DMS79 (cell line): ENCODE results near the gene STRBP.
"Not testable (repeated sequence)": the region's sequence is repeated elsewhere in the genome, so short reads cannot be mapped to it uniquely, and the experiment has no call there.

ENCODE experiments used
- DNase-seq: peaks from one replicate; lab custom pipeline; 2025; lab: John Stamatoyannopoulos, UW

STRBP gene

GRCh38 chr9:123191680-123192079, 76.7 kb downstream of the STRBP start:
- no peak for DNase-seq

- no peak for DNase-seq
Measured at GRCh38 chr9:123191260-123191659, 77.1 kb downstream of the STRBP start.

GRCh38 chr9:123187131-123187530, 81.3 kb downstream of the STRBP start:
- no peak for DNase-seq

- DNase-seq = not testable (repeated sequence)
Measured at GRCh38 chr9:123186029-123186428, 82.4 kb downstream of the STRBP start.

- no peak for DNase-seq
Measured at GRCh38 chr9:123176949-123177348, 91.4 kb downstream of the STRBP start.

GRCh38 chr9:123175854-123176629, 92.3 kb downstream of the STRBP start:
- DNase-seq = no peak

GRCh38 chr9:123174887-123175518, 93.4 kb downstream of the STRBP start:
- no peak for DNase-seq

GRCh38 chr9:123174079-123174478, 94.3 kb downstream of the STRBP start:
- no peak for DNase-seq

- no peak for DNase-seq
Measured at GRCh38 chr9:123169926-123170325, 98.5 kb downstream of the STRBP start.

GRCh38 chr9:123168586-123168985, 99.8 kb downstream of the STRBP start:
- no peak for DNase-seq

GRCh38 chr9:123167474-123167873, 100.9 kb downstream of the STRBP start:
- no peak for DNase-seq

GRCh38 chr9:123165813-123166212, 102.6 kb downstream of the STRBP start:
- no peak for DNase-seq

- no peak for DNase-seq
Measured at GRCh38 chr9:123164285-123164684, 104.1 kb downstream of the STRBP start.

- DNase-seq = no peak
Measured at GRCh38 chr9:123162791-123163345, 105.5 kb downstream of the STRBP start.

GRCh38 chr9:123162360-123162759, 106.0 kb downstream of the STRBP start:
- no peak for DNase-seq

GRCh38 chr9:123157221-123157620, 111.2 kb downstream of the STRBP start:
- DNase-seq = no peak

GRCh38 chr9:123150708-123151503, 117.5 kb downstream of the STRBP start:
- DNase-seq = no peak

GRCh38 chr9:123149067-123149466, 119.3 kb downstream of the STRBP start:
- no peak for DNase-seq

- no peak for DNase-seq
Measured at GRCh38 chr9:123138163-123138562, 130.2 kb downstream of the STRBP start.

- DNase-seq = no peak
Measured at GRCh38 chr9:123135430-123135829, 133.0 kb downstream of the STRBP start.

GRCh38 chr9:123132696-123133095, 135.7 kb downstream of the STRBP start:
- no peak for DNase-seq

- DNase-seq = no peak
Measured at GRCh38 chr9:123131993-123132392, 136.4 kb downstream of the STRBP start.

- no peak for DNase-seq
Measured at GRCh38 chr9:123131258-123131657, 137.1 kb downstream of the STRBP start.
